MV-4-11 (cell line): ENCODE measurements around the gene BTG4.
A peak's percentile ranks its signal among the peaks of the same experiment; 100 is the strongest.

Source experiments
- DNase-seq: peaks from one replicate; lab custom pipeline; 2025; lab: John Stamatoyannopoulos, UW

BTG4 gene

GRCh38 chr11:111537336-111537860, 25.2 kb upstream of the BTG4 start:
- DNase-seq: no peak

DNA sequence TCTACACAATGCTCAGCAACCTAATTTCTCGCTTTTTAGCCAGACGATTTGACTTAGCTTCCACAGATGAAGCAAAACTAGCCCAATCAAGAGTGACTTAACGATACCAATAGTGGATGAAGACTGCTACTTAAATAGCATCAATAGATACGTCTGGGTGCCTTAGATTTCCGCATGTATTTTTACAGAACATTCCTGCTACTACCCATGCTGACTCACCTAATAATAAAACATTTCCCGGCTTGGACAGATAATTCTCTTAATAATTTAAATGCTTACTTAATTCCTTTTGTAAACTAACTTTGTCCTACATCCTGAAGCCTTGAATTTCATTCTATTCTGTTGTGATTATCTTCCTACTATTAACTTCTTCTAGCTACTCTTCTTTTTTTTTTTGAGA, 23.1 kb upstream of the BTG4 start:
- DNase-seq: no peak

GRCh38 chr11:111532365-111532709, 20.2 kb upstream of the BTG4 start:
- DNase-seq: peak; percentile 70

- DNase-seq: peak; percentile 91
Measured at GRCh38 chr11:111531687-111532364, 19.6 kb upstream of the BTG4 start.

DNA sequence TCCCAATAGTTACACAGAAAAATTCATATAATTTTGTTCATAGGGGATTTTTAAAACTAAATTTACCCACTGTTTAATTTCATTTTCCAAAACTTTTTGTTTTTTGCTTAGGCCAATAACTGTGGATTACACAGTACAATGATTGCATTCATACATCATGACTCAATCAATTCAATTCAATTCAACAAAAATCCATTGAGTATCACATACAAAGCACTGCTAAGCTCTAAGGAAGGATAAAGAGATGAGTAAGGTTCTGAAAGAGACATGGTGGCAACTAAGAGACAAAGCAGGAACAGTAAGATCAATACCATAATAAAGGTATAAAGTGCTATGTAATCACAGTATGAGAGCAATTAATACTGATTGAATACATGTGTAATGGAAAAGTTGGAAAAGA, 18.9 kb upstream of the BTG4 start:
- DNase-seq: no peak

DNA sequence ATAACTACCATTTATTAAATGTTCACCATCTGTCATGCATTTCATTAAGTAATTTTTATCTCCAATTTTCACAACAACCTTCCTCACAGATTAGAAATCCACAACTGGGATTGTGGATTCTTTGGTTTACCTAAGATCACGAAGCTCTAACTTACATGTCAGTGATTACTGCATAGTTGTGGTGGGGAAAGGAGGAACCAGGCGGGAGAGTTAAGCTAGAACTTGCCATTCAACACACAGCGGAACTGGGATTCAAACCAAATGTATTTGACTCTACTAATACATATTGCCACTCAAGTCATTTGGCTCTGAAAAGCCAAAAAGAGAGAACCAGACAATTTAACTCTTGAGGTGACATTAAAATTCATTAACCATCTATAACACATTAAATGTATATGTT, 17.9 kb upstream of the BTG4 start:
- peak; percentile 79 for DNase-seq

- no peak for DNase-seq
Measured at GRCh38 chr11:111528557-111528956, 16.4 kb upstream of the BTG4 start.

- no peak for DNase-seq
Measured at GRCh38 chr11:111527279-111527678, 15.1 kb upstream of the BTG4 start.

- DNase-seq: no peak
Measured at GRCh38 chr11:111526501-111526900, 14.3 kb upstream of the BTG4 start.

DNA sequence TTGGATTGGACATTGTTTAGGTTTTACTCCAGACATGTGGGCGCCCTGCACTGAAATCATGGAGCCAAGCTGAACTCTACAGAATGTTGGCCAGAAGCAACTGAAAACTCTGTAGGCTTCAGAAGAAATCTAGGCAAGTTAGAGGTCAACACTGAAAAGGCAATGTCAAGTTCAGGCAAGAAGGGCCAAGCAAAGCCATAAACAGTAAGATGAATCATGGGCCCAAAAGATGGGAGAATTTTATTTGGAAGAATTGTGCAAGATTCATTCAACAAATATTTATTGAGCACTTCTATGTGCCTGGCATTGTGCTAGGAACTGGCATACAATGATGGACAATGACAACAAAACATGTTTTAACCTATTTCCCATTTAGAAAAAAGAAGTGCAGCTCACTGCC, 13.3 kb upstream of the BTG4 start:
- DNase-seq: no peak

DNA sequence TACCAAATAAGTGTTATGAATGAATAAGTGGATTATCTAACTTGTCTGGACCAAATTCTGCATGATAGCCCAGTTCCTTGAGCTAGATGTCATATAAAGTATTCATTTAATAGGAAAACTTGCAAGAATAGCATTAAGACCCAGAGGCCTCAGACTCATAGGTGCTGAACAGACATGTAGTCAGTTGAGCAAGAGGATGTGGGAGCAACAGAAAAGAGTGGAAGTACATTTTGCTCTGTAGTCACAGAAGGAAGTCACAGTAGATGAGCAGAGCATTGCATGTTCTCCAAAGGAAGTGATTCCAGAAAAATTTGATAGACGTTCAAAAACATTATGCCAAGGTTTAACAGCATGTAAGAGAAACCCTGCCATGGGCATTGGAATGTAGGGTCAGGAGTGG, 11.9 kb upstream of the BTG4 start:
- DNase-seq: peak; percentile 57

DNA sequence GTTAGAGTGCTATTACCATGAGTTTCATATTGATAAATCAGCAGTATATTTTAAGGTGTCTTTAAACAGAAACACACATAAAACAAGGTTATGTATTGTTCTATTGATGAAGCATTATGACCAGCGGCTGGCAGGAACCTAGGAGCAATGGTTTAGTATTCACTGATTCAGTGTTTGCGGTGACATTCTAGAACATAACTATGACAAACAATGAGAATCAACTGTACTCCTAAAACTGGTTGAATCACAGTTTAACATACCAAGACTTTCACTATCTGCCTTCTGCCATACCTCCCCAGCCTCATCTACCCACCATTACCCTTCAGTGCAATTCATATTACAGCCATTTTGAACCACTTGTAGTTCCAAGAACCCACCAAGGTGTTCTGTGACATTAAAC, 11.2 kb upstream of the BTG4 start:
- no peak for DNase-seq

- DNase-seq: no peak
Measured at GRCh38 chr11:111522426-111522825, 10.2 kb upstream of the BTG4 start.

DNA sequence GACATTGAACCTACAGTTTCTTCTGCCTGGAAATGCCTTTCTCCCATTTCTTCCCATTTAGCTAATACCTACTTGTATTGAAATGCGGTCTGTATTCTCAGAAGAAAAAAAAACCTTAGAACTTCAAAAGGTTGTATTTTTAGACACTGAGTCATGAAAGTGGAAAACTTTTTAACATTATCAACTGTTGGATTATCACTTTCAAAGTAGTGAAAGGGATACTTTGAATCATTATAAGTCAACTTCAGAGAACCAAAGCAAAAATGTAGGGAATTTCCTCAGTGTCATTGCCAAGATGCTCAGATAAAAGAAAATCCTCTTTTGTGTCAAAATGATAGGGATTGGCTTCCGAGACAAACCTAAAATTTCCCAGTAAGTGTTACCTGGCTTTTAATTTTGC, 8.9 kb upstream of the BTG4 start:
- no peak for DNase-seq

DNA sequence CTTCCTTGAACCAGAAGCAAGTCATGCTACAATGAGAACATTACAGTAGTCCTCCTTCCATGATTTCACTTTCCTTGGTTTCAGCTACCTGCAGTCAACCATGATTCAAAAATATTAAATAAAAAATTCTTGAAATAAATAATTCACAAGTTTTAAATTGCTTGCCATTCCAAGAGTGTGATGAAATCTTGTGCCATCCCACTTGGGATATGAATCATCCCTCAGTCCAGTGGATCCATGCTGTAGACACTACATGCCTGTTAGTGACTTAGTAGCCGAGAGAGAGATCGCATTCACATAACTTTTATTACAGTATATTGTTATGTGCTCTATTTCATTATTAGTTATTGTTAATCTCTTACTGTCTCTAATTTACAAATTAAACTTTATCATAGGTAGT, 8.4 kb upstream of the BTG4 start:
- DNase-seq: no peak

DNA sequence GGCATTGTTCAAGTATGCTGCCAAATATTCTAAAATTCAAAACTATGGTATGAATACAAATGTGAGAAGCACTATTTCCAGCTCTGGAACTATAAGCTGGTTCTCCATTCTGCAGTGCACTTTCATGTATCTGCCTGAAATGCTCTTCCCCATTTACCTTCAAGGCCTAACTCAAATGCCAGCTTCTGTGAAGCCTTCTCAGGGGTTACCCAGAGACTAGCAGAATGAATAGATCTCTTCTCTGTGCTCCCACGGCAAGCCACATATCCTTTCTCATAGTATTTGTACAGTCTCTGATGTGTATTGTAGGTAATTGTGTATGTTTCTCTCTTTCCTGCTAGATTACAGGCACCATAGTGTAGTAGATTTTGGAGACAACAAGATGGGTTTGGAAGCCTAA, 6.5 kb upstream of the BTG4 start:
- DNase-seq: no peak

GRCh38 chr11:111515591-111515990, 3.4 kb upstream of the BTG4 start:
- DNase-seq: no peak

DNA sequence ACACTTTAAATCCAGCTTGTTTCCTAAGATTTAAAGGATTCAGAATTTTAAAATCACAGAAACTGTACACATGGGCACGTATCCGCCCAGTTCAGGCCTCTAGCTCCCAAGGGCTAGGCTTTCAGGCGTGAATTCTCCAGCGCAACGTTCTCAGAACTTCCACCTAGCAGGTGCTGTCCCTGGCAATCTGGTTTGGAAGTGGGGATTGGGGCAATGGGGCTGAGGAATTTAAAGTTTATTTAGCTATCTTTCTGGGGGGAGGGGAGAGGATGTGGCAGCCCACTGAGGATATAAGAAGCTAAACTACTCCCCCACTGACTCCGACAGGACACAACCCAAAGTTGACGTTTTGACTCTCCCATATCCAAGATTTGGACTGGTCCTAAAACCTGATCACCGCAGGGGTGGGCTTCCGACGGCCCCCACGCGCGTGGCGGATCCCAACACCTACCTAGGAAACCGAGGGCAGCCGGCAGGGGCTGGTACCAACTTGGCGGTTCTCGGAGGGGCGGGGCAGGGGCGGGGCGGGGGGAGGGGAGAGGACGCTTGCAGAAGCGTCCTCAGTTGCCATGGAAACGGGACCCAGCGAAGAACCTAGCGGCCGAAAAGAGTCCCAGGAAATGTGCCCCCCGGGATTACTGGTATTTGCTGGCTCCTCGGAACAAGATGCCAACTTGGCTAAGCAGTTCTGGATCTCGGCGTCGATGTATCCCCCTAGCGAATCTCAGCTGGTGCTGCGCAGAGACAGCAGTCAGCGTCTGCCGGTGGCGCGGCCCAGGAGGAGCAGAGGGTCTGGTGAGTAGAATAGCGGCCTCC, 2.2 kb upstream of the BTG4 start, which contains the start of gene HOATZ:
Gene HOATZ (plus strand): TSS at position 563 of the 816 bp plus-strand sequence. CDS start 7 bp downstream, at position 570.
- no peak for DNase-seq

DNA sequence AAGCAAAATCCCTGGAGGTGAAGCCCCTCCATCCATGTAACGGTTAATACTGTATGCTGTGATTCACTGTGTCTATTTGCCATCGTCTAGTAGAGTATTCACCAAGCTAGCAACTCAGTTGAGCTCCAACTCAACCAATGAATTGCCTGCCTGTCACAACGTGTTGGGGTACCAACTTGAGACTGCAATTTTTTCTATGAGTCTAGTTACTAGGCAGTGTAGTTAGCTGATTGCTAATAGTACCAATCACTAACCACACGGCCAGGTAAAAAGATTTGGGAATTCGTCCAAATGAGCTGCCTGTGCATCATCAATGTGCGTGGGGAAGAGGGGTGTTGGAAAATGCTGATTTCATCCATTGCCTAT, 1.0 kb upstream of the BTG4 start:
- no peak for DNase-seq

DNA sequence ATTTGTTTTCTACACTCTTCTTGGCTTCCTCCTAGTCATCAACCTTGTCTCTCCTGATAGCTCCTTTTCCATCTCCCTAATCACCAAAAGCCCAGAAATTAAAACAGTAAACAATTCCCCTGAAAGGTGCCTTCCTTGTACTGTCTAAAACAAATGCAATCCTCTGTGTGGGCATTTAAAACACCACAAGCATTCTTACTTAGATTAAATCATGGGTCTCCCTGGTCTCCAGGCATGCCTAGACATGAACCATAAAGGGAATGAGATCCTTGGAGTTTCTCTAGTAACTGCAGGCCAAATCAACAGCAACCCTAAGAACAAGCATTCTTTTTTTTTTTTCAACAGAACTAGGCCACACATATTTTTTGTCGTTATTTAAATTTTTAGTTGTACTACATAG, 1.9 kb downstream of the BTG4 start:
- DNase-seq: no peak

- no peak for DNase-seq
Measured at GRCh38 chr11:111502611-111503010, 9.6 kb downstream of the BTG4 start.

- DNase-seq: no peak
Measured at GRCh38 chr11:111500481-111500880, 11.7 kb downstream of the BTG4 start.

DNA sequence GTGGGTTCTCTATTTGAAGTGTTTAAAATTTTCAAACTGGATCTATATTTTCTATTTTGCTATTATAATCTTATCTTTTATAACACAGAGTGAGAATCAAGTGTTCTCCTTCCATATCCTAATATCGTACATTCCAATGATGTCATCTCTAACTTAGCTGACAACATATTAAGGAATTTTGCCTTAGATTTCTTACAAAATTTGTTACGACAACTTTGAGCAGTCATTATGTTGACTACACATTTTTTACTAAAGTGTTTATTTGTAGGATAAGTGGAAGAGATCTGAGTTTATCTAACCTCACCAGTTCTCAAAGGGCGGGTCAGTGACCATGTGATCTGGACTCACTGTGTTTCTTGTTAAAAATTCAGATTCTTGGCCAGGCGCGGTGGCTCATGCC, 12.7 kb downstream of the BTG4 start:
- DNase-seq: no peak

DNA sequence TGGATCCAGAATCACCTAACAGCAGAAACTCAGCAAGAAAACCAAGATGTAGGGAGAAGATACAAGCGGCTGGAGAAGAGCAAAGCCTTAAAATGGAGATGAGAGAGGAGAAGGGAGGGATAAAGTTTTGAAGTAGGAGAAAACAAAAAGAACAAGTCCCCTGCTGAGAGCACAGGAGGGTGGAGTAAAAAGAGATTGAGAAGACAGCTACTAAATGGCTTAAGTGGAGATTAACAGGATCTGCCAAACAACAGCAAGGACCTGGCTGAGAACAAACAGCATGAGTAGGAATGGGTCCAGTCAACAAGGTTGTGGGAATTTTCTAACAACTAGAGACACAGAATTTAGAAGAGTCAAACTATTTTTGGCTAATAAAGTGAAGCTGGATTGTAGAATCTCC, 18.1 kb downstream of the BTG4 start:
- no peak for DNase-seq
